Endodermal cell (in vitro differentiated cells): ENCODE data around the gene AMOTL2. TPM values are rescaled to one million over a fixed set of nuclear protein-coding genes. Genes with fewer than 3 reads are reported as not detected.

ENCODE experiments used
- DNase-seq: peaks from one replicate; pipeline ENCODE4 v3.0.0-alpha.2; 2017
- H3K27ac ChIP-seq: 2 replicates; pipeline ENCODE4 v1.5.1; 2013; ENCODE audit warnings: mild to moderate bottlenecking, low read depth, low read length, moderate library complexity
- H3K27me3 ChIP-seq: 2 replicates; pipeline ENCODE4 v1.6.1; 2013; ENCODE audit warnings: mild to moderate bottlenecking, low read length, moderate library complexity; ENCODE audit not compliant: insufficient read depth, control insufficient read depth, poor library complexity, severe bottlenecking
- H3K36me3 ChIP-seq: 2 replicates; pipeline ENCODE4 v1.7.0; 2013; ENCODE audit warnings: mild to moderate bottlenecking, low read length, moderate library complexity; ENCODE audit not compliant: control insufficient read depth, insufficient read depth
- H3K4me1 ChIP-seq: one replicate; pipeline ENCODE4 v1.7.0; 2013; ENCODE audit warnings: low read length; ENCODE audit not compliant: control insufficient read depth, insufficient read depth
- H3K4me3 ChIP-seq: 2 replicates; pipeline ENCODE4 v1.5.1; 2013; ENCODE audit warnings: mild to moderate bottlenecking, low read length, moderate library complexity
- H3K9ac ChIP-seq: 2 replicates; pipeline ENCODE4 v1.6.1; 2013; ENCODE audit warnings: mild to moderate bottlenecking, low read length, moderate library complexity; ENCODE audit not compliant: poor library complexity, severe bottlenecking; ENCODE audit errors: extremely low read depth
- H3K9me3 ChIP-seq: 2 replicates; pipeline ENCODE4 v1.6.1; 2013; ENCODE audit warnings: mild to moderate bottlenecking, low read length, moderate library complexity; ENCODE audit not compliant: control insufficient read depth
- H3K27ac Mint-ChIP-seq: 2 replicates; pipeline ENCODE4 v1.8.0; 2020; ENCODE audit warnings: mixed read lengths
- H3K27me3 Mint-ChIP-seq: 2 replicates; pipeline ENCODE4 v1.8.0; 2021; ENCODE audit warnings: mild to moderate bottlenecking, mixed read lengths; ENCODE audit not compliant: insufficient read depth
- H3K36me3 Mint-ChIP-seq: 2 replicates; pipeline ENCODE4 v1.8.0; 2020; ENCODE audit warnings: low read depth, mixed read lengths
- H3K4me1 Mint-ChIP-seq: 2 replicates; pipeline ENCODE4 v1.8.0; 2020; ENCODE audit warnings: mixed read lengths
- H3K4me3 Mint-ChIP-seq: 2 replicates; pipeline ENCODE4 v1.8.0; 2020; ENCODE audit warnings: mild to moderate bottlenecking, moderate library complexity, mixed read lengths
- H3K9me3 Mint-ChIP-seq: 2 replicates; pipeline ENCODE4 v1.8.0; 2020; ENCODE audit warnings: mild to moderate bottlenecking, mixed read lengths
- CTCF ChIP-seq: fragments of 200-600 bp; sonication (generic); conservative IDR thresholded peaks from 2 replicates; pipeline ENCODE4 v1.5.0; 2021; ENCODE audit warnings: antibody characterized with exemption, mild to moderate bottlenecking
- WGBS, 2 experiments: methylation state at CpG; one replicate each; pipeline versions ENCODE4 v1.1.5 to v1.1.7; 2013; ENCODE audit warnings: missing lambda C conversion rate in 2 of 2, mixed read lengths in 1 of 2; ENCODE audit not compliant: insufficient coverage in 1 of 2, insufficient read length in 1 of 2; 5-methylcytosine and 5-hydroxymethylcytosine counted together
- total RNA-seq, 2 donors: library from RNA; stranded (reverse); fragmentation: NEBNext Ultra II Directional in 1 of 2; extraction: Animal tissue kit (Norgen Biotek cat#: 25700) in 1 of 2; gene quantifications; 2 replicates in 1 of 2; 3 replicates in 1 of 2; pipeline ENCODE4 v1.2.1, GENCODE V29; 2021

AMOTL2 gene
- total RNA-seq, 2 donors from 2014 or later = 109 to 153 TPM

GRCh38 chr3:134326126-134326525 lies 48.1 kb downstream of the AMOTL2 start:
- no peak overlapping the region for H3K4me3 Mint-ChIP-seq
- no peaks in the 10 kb centered on the region for H3K36me3 Mint-ChIP-seq
- H3K4me1 Mint-ChIP-seq = peaks cover 31% of the 10 kb centered on the region
- no peaks in the 10 kb centered on the region for H3K9me3 Mint-ChIP-seq
- H3K27me3 ChIP-seq = no peaks in the 10 kb centered on the region
- no peaks in the 10 kb centered on the region for H3K27me3 Mint-ChIP-seq
- peak overlapping the region; percentile 61 for H3K27ac Mint-ChIP-seq
- peak; percentile 71 for DNase-seq
- no peak overlapping the region for H3K4me3 ChIP-seq
- H3K27ac ChIP-seq = no peak overlapping the region
- no peaks in the 10 kb centered on the region for H3K9me3 ChIP-seq
- H3K9ac ChIP-seq = no peak overlapping the region
- TF ChIP-seq CTCF = no peak
- 88 to 89% methylated on average over 8 to 11 of the region's 11 CpGs for WGBS, 2 experiments
- H3K4me1 ChIP-seq = peaks cover 21% of the 10 kb centered on the region
- no peaks in the 10 kb centered on the region for H3K36me3 ChIP-seq

- H3K9me3 Mint-ChIP-seq = no peaks in the 10 kb centered on the region
- no peaks in the 10 kb centered on the region for H3K9me3 ChIP-seq
- no peak overlapping the region for H3K9ac ChIP-seq
- no peak overlapping the region for H3K27ac ChIP-seq
- 67 to 94% methylated on average over 1 to 5 of the region's 5 CpGs for WGBS, 2 experiments
- peak overlapping the region; percentile 61 for H3K27ac Mint-ChIP-seq
- no peak overlapping the region for H3K4me3 ChIP-seq
- no peaks in the 10 kb centered on the region for H3K36me3 ChIP-seq
- DNase-seq = no peak
- peaks cover 18% of the 10 kb centered on the region for H3K4me1 ChIP-seq
- no peak overlapping the region for H3K4me3 Mint-ChIP-seq
- no peaks in the 10 kb centered on the region for H3K27me3 Mint-ChIP-seq
- no peak for TF ChIP-seq CTCF
- no peaks in the 10 kb centered on the region for H3K36me3 Mint-ChIP-seq
- peaks cover 29% of the 10 kb centered on the region for H3K4me1 Mint-ChIP-seq
- H3K27me3 ChIP-seq = no peaks in the 10 kb centered on the region
Measured at GRCh38 chr3:134325706-134326105, 48.5 kb downstream of the AMOTL2 start.

GRCh38 chr3:134325061-134325705 lies 49.1 kb downstream of the AMOTL2 start:
- H3K36me3 ChIP-seq = no peaks in the 10 kb centered on the region
- H3K27me3 ChIP-seq = no peaks in the 10 kb centered on the region
- no peaks in the 10 kb centered on the region for H3K9me3 ChIP-seq
- no peak for TF ChIP-seq CTCF
- H3K4me3 ChIP-seq = no peak overlapping the region
- Mint-ChIP-seq H3K27me3 (no peaks in the 10 kb centered on the region), H3K36me3 (no peaks in the 10 kb centered on the region), H3K4me1 (peaks cover 24% of the 10 kb centered on the region), H3K9me3 (no peaks in the 10 kb centered on the region), H3K4me3 (no peak overlapping the region), H3K27ac (peak overlapping the region; percentile 16)
- no peak overlapping the region for H3K27ac ChIP-seq
- peaks cover 17% of the 10 kb centered on the region for H3K4me1 ChIP-seq
- WGBS, 2 experiments = 87 to 100% methylated on average over 1 of the region's 1 CpG
- no peak overlapping the region for H3K9ac ChIP-seq
- DNase-seq = peak; percentile 52
